WTC11 (cell line): ENCODE data around the gene NFAM1. TPM values are rescaled to one million over a fixed set of nuclear protein-coding genes. Genes with fewer than 3 reads are reported as not detected.

Source experiments
- ATAC-seq: fragments of 200-7000 bp; cut with Tn5 transposase; 2 replicates; pipeline ENCODE4 v1.10.0; 2021; ENCODE audit warnings: mild to moderate bottlenecking, moderate library complexity
- CTCF ChIA-PET: fragments of 300-600 bp; sonication (Branson Sonifier 250); formaldehyde crosslinking; loops from one replicate; lab custom pipeline; 2021; ENCODE audit warnings: antibody characterized with exemption; lab: Charles Lee
- POLR2A ChIA-PET: fragments of 350-600 bp; sonication (Branson Sonifier 250); formaldehyde crosslinking; loops from one replicate; lab custom pipeline; 2021; ENCODE audit warnings: antibody characterized with exemption; lab: Charles Lee
- DNase-seq: peaks from one replicate; pipeline ENCODE4 v3.0.0; 2021; ENCODE audit warnings: low spot score
- H3K27ac Mint-ChIP-seq: 2 replicates; pipeline ENCODE4 v1.8.0; 2021; ENCODE audit warnings: mixed read lengths
- H3K27me3 Mint-ChIP-seq: 2 replicates; pipeline ENCODE4 v1.8.0; 2021; ENCODE audit warnings: low read depth, mild to moderate bottlenecking, moderate library complexity, mixed read lengths
- H3K36me3 Mint-ChIP-seq: 2 replicates; pipeline ENCODE4 v1.8.0; 2021; ENCODE audit warnings: mixed read lengths
- H3K4me1 Mint-ChIP-seq: 2 replicates; pipeline ENCODE4 v1.8.0; 2022; ENCODE audit warnings: mixed read lengths
- H3K4me3 Mint-ChIP-seq: 2 replicates; pipeline ENCODE4 v1.8.0; 2021; ENCODE audit warnings: mild to moderate bottlenecking, moderate library complexity, mixed read lengths
- H3K9me3 Mint-ChIP-seq: 2 replicates; pipeline ENCODE4 v1.8.0; 2021; ENCODE audit warnings: mixed read lengths
- ATF1 ChIP-seq: sonication (generic); formaldehyde crosslinking; IDR thresholded peaks from 2 replicates; pipeline ENCODE4 v1.8.1; 2023; ENCODE audit warnings: mild to moderate bottlenecking, moderate library complexity, missing genetic modification reagents
- CBFB ChIP-seq: sonication (generic); formaldehyde crosslinking; IDR thresholded peaks from 2 replicates; pipeline ENCODE4 v1.8.1; 2022; ENCODE audit warnings: mild to moderate bottlenecking, low read depth, missing genetic modification reagents
- CREB1 ChIP-seq: sonication (generic); formaldehyde crosslinking; IDR thresholded peaks from 2 replicates; pipeline ENCODE4 v1.8.0; 2023; ENCODE audit warnings: mild to moderate bottlenecking, missing genetic modification reagents
- FOXJ3 ChIP-seq: sonication (generic); formaldehyde crosslinking; IDR thresholded peaks from 2 replicates; pipeline ENCODE4 v1.9.0; 2021; ENCODE audit warnings: missing genetic modification reagents, mild to moderate bottlenecking, borderline replicate concordance
- MXD4 ChIP-seq: fragments of 250-450 bp; sonication (Bioruptor Pico); IDR thresholded peaks from 2 replicates; pipeline ENCODE4 v1.8.0; 2021; ENCODE audit warnings: mild to moderate bottlenecking, moderate library complexity, borderline replicate concordance
- MYBL2 ChIP-seq: sonication (generic); formaldehyde crosslinking; IDR thresholded peaks from 2 replicates; pipeline ENCODE4 v1.8.1; 2023; ENCODE audit warnings: mild to moderate bottlenecking, moderate library complexity, missing genetic modification reagents
- NFYB ChIP-seq: sonication (generic); formaldehyde crosslinking; conservative IDR thresholded peaks from 2 replicates; pipeline ENCODE4 v1.8.0; 2022; ENCODE audit warnings: low read depth, missing genetic modification reagents
- SMAD3 ChIP-seq: sonication (generic); formaldehyde crosslinking; IDR thresholded peaks from 2 replicates; pipeline ENCODE4 v1.8.0; 2022; ENCODE audit warnings: missing genetic modification reagents, mild to moderate bottlenecking, borderline replicate concordance
- SMAD4 ChIP-seq: sonication (generic); formaldehyde crosslinking; IDR thresholded peaks from 2 replicates; pipeline ENCODE4 v1.8.0; 2022; ENCODE audit warnings: mild to moderate bottlenecking, missing genetic modification reagents
- TP53 ChIP-seq: sonication (generic); formaldehyde crosslinking; IDR thresholded peaks from 2 replicates; pipeline ENCODE4 v1.8.1; 2023; ENCODE audit warnings: mild to moderate bottlenecking, missing genetic modification reagents
- ZNF219 ChIP-seq: sonication (generic); formaldehyde crosslinking; IDR thresholded peaks from 2 replicates; pipeline ENCODE4 v1.8.0; 2023; ENCODE audit warnings: missing genetic modification reagents, mild to moderate bottlenecking, borderline replicate concordance
- ZNF423 ChIP-seq: fragments of 250-450 bp; sonication (Bioruptor Pico); IDR thresholded peaks from 2 replicates; pipeline ENCODE4 v2.1.2; 2022; ENCODE audit warnings: mild to moderate bottlenecking, moderate library complexity
- total RNA-seq: library from RNA; stranded (reverse); gene quantifications from 3 replicates; pipeline ENCODE4 v1.2.3, GENCODE V29; 2021
- TF ChIP-seq, protein P1 (sequence below): sonication (generic); formaldehyde crosslinking; IDR thresholded peaks from 2 replicates; pipeline ENCODE4 v1.8.0; 2022; ENCODE audit warnings: mild to moderate bottlenecking, missing genetic modification reagents
- TF ChIP-seq, protein P2 (sequence below): sonication (generic); formaldehyde crosslinking; conservative IDR thresholded peaks from 2 replicates; pipeline ENCODE4 v1.8.1; 2022; ENCODE audit warnings: mild to moderate bottlenecking, missing genetic modification reagents
- TF ChIP-seq, protein P3 (sequence below): sonication (generic); formaldehyde crosslinking; IDR thresholded peaks from 2 replicates; pipeline ENCODE4 v1.8.1; 2022; ENCODE audit warnings: missing genetic modification reagents, borderline replicate concordance
- TF ChIP-seq, protein P4 (sequence below): fragments of 250-450 bp; sonication (Bioruptor Pico); IDR thresholded peaks from 2 replicates; pipeline ENCODE4 v1.8.0; 2021; ENCODE audit warnings: mild to moderate bottlenecking
- TF ChIP-seq, protein P5 (sequence below): sonication (generic); formaldehyde crosslinking; IDR thresholded peaks from 2 replicates; pipeline ENCODE4 v1.8.1; 2023; ENCODE audit warnings: mild to moderate bottlenecking, moderate library complexity, missing genetic modification reagents

The NFAM1 gene
- total RNA-seq, 1 experiment from 2014 or later: 1.6 TPM

DNA sequence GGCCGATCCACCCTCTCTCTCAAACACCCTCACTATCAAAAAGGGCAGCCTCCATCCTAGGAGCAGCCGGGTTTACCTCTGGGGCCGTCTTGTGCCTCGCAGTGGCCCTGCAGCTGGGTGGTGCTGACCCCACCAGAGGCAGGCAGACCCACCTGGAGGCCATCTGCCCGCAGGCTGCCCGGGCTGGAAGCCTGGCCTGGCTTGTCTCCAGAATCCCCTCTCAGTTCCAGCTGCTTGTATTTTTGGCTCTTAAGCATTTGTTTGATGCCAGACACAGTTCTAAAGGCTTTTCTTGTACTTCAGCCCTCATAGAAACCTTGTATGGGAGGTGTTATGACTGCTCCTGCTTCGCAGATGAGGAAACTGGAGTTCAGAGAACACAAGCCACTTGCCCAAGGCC is 4.2 kb upstream of the NFAM1 start:
- H3K36me3 Mint-ChIP-seq: no peaks in the 10 kb centered on the region
- H3K27ac Mint-ChIP-seq: no peak overlapping the region; the same call in 1 of the 2 replicates
- no peaks in the 10 kb centered on the region for H3K9me3 Mint-ChIP-seq
- TF ChIP-seq FOXJ3 (CRISPR knock-in tag): no peak
- no peak for TF ChIP-seq CBFB
- no peak for TF ChIP-seq NFYB
- no peak for TF ChIP-seq MXD4 (CRISPR knock-in tag)
- TF ChIP-seq, protein P1, sequence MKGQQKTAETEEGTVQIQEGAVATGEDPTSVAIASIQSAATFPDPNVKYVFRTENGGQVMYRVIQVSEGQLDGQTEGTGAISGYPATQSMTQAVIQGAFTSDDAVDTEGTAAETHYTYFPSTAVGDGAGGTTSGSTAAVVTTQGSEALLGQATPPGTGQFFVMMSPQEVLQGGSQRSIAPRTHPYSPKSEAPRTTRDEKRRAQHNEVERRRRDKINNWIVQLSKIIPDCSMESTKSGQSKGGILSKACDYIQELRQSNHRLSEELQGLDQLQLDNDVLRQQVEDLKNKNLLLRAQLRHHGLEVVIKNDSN (CRISPR knock-in tag): no peak
- TF ChIP-seq, protein P2, sequence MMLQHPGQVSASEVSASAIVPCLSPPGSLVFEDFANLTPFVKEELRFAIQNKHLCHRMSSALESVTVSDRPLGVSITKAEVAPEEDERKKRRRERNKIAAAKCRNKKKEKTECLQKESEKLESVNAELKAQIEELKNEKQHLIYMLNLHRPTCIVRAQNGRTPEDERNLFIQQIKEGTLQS: no peak
- no peak for TF ChIP-seq ZNF423 (CRISPR knock-in tag)
- no peak for TF ChIP-seq SMAD3 (CRISPR knock-in tag)
- TF ChIP-seq, protein P3, sequence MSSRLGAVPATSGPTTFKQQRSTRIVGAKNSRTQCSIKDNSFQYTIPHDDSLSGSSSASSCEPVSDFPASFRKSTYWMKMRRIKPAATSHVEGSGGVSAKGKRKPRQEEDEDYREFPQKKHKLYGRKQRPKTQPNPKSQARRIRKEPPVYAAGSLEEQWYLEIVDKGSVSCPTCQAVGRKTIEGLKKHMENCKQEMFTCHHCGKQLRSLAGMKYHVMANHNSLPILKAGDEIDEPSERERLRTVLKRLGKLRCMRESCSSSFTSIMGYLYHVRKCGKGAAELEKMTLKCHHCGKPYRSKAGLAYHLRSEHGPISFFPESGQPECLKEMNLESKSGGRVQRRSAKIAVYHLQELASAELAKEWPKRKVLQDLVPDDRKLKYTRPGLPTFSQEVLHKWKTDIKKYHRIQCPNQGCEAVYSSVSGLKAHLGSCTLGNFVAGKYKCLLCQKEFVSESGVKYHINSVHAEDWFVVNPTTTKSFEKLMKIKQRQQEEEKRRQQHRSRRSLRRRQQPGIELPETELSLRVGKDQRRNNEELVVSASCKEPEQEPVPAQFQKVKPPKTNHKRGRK (CRISPR knock-in tag): no peak
- no peak for TF ChIP-seq TP53 (CRISPR knock-in tag)
- TF ChIP-seq, protein P4, sequence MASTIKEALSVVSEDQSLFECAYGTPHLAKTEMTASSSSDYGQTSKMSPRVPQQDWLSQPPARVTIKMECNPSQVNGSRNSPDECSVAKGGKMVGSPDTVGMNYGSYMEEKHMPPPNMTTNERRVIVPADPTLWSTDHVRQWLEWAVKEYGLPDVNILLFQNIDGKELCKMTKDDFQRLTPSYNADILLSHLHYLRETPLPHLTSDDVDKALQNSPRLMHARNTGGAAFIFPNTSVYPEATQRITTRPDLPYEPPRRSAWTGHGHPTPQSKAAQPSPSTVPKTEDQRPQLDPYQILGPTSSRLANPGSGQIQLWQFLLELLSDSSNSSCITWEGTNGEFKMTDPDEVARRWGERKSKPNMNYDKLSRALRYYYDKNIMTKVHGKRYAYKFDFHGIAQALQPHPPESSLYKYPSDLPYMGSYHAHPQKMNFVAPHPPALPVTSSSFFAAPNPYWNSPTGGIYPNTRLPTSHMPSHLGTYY (CRISPR knock-in tag): no peak
- no peak for TF ChIP-seq MYBL2
- TF ChIP-seq, all 79 proteins: peak for 0
- Mint-ChIP-seq H3K4me1 (peaks cover 39% of the 10 kb centered on the region), H3K27me3 (peaks cover 27% of the 10 kb centered on the region), H3K4me3 (no peak overlapping the region)
- no peak for DNase-seq
- ATAC-seq: no peak
- CTCF ChIA-PET: interaction anchor here (0.6 to 3.9 kb wide), 13 partner anchors 8 to 320 kb away, joined by 3 to 35 read pairs (median 3); no protein-coding TSS in a partner anchor
- POLR2A ChIA-PET: no interaction called here

DNA sequence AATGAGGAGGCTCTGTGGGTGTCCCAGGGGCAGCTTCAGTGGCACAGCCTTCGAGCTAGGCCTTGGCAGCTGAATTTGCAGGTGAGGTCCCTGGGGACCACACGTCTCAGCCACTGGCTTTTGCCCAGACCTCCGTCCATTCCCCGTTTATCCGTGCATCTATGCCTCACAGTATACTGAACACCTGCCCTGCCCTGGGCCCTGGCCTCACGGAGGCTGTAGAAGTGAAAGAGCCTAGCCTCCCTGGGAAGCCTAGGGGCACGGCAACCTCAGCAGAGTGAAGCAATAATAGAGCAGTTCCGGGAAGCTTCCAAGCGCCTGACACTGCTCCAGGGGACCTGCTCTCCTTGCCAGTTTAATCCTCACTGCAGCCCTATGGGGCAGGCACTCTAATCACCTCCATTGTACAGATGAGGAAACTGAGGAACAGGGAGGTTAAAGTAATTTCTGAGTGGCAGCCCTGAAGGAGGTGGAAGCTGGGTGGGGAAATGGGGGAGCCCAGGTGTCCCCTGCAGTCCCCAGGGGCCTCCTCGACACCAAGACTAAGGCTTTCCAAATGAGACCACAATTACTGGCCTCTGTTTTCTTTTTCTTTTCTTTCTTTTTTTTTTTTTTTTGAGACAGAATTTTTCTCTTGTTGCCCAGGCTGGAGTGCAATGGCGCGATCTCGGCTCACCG is 2.7 kb upstream of the NFAM1 start:
- Mint-ChIP-seq H3K9me3 (no peaks in the 10 kb centered on the region), H3K27ac (no peak overlapping the region), H3K36me3 (no peaks in the 10 kb centered on the region), H3K4me3 (no peak overlapping the region), H3K4me1 (peaks cover 34% of the 10 kb centered on the region)
- no peak for ATAC-seq
- POLR2A ChIA-PET: interaction anchor here (0.6 kb wide), 1 partner anchor 202 kb away, joined by 4 read pairs; no protein-coding TSS in a partner anchor
- TF ChIP-seq CREB1 (CRISPR knock-in tag) (no peak), TP53 (CRISPR knock-in tag) (no peak), ZNF219 (no peak), ATF1 (CRISPR knock-in tag) (no peak), SMAD4 (CRISPR knock-in tag) (no peak)
- TF ChIP-seq, protein P5, sequence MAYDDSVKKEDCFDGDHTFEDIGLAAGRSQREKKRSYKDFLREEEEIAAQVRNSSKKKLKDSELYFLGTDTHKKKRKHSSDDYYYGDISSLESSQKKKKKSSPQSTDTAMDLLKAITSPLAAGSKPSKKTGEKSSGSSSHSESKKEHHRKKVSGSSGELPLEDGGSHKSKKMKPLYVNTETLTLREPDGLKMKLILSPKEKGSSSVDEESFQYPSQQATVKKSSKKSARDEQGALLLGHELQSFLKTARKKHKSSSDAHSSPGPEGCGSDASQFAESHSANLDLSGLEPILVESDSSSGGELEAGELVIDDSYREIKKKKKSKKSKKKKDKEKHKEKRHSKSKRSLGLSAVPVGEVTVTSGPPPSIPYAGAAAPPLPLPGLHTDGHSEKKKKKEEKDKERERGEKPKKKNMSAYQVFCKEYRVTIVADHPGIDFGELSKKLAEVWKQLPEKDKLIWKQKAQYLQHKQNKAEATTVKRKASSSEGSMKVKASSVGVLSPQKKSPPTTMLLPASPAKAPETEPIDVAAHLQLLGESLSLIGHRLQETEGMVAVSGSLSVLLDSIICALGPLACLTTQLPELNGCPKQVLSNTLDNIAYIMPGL: no peak
- TF ChIP-seq, all 79 proteins: peak for 0
- DNase-seq: no peak
- CTCF ChIA-PET: interaction anchor here (1.0 to 3.9 kb wide), 5 partner anchors 9 to 265 kb away, joined by 3 to 35 read pairs (median 3); no protein-coding TSS in a partner anchor
- peaks cover 23% of the 10 kb centered on the region for H3K27me3 Mint-ChIP-seq
